ENCODE measurements around the gene ESRRA.

ESRRA gene

DNA sequence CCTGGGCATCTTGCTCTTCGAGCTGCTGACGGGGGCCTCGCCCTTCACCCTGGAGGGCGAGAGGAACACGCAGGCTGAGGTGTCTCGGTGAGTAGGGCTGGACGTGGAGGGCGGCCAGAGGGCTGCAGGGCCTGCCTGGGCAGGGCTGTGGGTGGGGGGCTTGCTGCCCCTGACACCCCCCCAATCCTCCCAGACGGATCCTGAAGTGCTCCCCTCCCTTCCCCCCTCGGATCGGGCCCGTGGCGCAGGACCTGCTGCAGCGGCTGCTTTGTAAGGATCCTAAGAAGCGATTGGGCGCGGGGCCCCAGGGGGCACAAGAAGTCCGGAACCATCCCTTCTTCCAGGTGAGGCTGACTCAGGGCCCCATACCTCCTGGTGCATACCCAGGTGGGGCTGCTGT lies 56.3 kb downstream of the ESRRA start:
- no peak for DNase-seq (ENCODE audit: extremely low spot score)
- TF ChIP-seq, protein P1, sequence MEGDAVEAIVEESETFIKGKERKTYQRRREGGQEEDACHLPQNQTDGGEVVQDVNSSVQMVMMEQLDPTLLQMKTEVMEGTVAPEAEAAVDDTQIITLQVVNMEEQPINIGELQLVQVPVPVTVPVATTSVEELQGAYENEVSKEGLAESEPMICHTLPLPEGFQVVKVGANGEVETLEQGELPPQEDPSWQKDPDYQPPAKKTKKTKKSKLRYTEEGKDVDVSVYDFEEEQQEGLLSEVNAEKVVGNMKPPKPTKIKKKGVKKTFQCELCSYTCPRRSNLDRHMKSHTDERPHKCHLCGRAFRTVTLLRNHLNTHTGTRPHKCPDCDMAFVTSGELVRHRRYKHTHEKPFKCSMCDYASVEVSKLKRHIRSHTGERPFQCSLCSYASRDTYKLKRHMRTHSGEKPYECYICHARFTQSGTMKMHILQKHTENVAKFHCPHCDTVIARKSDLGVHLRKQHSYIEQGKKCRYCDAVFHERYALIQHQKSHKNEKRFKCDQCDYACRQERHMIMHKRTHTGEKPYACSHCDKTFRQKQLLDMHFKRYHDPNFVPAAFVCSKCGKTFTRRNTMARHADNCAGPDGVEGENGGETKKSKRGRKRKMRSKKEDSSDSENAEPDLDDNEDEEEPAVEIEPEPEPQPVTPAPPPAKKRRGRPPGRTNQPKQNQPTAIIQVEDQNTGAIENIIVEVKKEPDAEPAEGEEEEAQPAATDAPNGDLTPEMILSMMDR (IDR thresholded peaks at IDR 0.05; ENCODE audit: control extremely low read depth, extremely low read depth, low read depth, missing control alignments): no peak
- POLR2A ChIA-PET: interaction anchor here (1.2 kb wide), 1 partner anchor 9 kb away, joined by 9 read pairs; no protein-coding TSS in a partner anchor
- CTCF ChIA-PET: interaction anchor here (1.7 to 2.6 kb wide), 2 partner anchors 13 to 57 kb away, joined by 4 to 8 read pairs; no protein-coding TSS in a partner anchor

GRCh38 chr11:64362339-64362738 lies 57.0 kb downstream of the ESRRA start:
- POLR2A ChIA-PET: interaction anchor here (1.2 kb wide), 1 partner anchor 8 kb away, joined by 9 read pairs; no protein-coding TSS in a partner anchor
- no peak for DNase-seq (ENCODE audit: extremely low spot score)
- CTCF ChIA-PET: interaction anchor here (2.7 kb wide), 1 partner anchor 9 kb away, joined by 5 read pairs; no protein-coding TSS in a partner anchor
- TF ChIP-seq, protein P1 (IDR thresholded peaks at IDR 0.05; ENCODE audit: control extremely low read depth, extremely low read depth, low read depth, missing control alignments): no peak

DNA sequence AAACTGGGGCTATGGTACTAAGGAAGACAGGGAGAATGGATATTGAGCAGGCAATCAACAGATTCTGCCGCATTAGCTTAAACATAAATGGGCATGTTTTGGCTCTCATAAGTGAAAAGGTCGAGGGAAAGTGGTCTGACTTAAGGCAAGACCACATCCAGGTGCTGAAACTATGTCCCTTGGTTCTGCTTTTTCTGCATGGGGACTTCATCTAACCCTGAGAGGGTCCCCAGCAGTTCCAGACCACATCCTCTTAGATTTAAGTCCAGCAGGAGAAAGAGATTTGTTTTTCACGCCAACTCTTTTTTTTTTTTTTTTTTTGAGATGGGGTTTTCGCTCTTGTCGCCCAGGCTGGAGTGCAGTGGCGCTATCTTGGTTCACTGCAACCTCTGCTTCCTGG lies 59.1 kb downstream of the ESRRA start:
- no peak for DNase-seq (ENCODE audit: extremely low spot score)
- TF ChIP-seq, protein P1 (IDR thresholded peaks at IDR 0.05; ENCODE audit: control extremely low read depth, extremely low read depth, low read depth, missing control alignments): no peak
- ChIA-PET POLR2A (interaction anchor here (0.6 kb wide), 1 partner anchor 14 kb away, joined by 3 read pairs; no protein-coding TSS in a partner anchor), CTCF (interaction anchor here (1.3 to 2.7 kb wide), 4 partner anchors 9 to 85 kb away, joined by 4 to 6 read pairs (median 4); no protein-coding TSS in a partner anchor)

- no peak for DNase-seq (ENCODE audit: extremely low spot score)
- TF ChIP-seq, protein P1 (IDR thresholded peaks at IDR 0.05; ENCODE audit: control extremely low read depth, extremely low read depth, low read depth, missing control alignments): no peak
- CTCF ChIA-PET: interaction anchor here (1.3 to 2.7 kb wide), 4 partner anchors 10 to 84 kb away, joined by 4 to 6 read pairs (median 4); no protein-coding TSS in a partner anchor
- POLR2A ChIA-PET: no interaction called here
Observed at GRCh38 chr11:64364911-64365310, 59.6 kb downstream of the ESRRA start.
